ENCODE results near the gene ULBP3. TPM values are rescaled to one million over a fixed set of nuclear protein-coding genes. Genes with fewer than 3 reads are reported as not detected.

ULBP3 gene
- total and polyA plus RNA-seq, 8 donors: 0.38 to 0.98 (median 0.77) TPM

GRCh38 chr6:150099546-150099945, 30.6 kb upstream of the ULBP3 start:
- no peak overlapping the region for H3K27ac ChIP-seq
- H3K4me3 ChIP-seq: no peak overlapping the region
- no peak for DNase-seq
- no peak for ATAC-seq
- no peaks in the 10 kb centered on the region for H3K27me3 ChIP-seq
- TF ChIP-seq CTCF (IDR thresholded peaks at IDR 0.05): no peak
- intact Hi-C loops (cut with DNase I): no loop called here
- FAIRE-seq: no peak
- no peaks in the 10 kb centered on the region for H3K9me3 ChIP-seq
- H3K36me3 ChIP-seq: no peaks in the 10 kb centered on the region
- 83 to 86% methylated on average over 8 of the region's 8 CpGs for WGBS, 2 donors
- no peaks in the 10 kb centered on the region for H3K4me1 ChIP-seq

GRCh38 chr6:150098155-150098554, 29.2 kb upstream of the ULBP3 start:
- no peak for TF ChIP-seq CTCF (IDR thresholded peaks at IDR 0.05)
- DNase-seq (no peak), FAIRE-seq (no peak), ATAC-seq (no peak)
- H3K4me1 ChIP-seq: no peaks in the 10 kb centered on the region
- H3K27ac ChIP-seq: no peak overlapping the region
- no peaks in the 10 kb centered on the region for H3K36me3 ChIP-seq
- H3K27me3 ChIP-seq: no peaks in the 10 kb centered on the region
- no peak overlapping the region for H3K4me3 ChIP-seq
- WGBS, 2 donors: 84 to 88% methylated on average over 10 of the region's 10 CpGs
- intact Hi-C loops (cut with DNase I): no loop called here
- H3K9me3 ChIP-seq: no peaks in the 10 kb centered on the region

GRCh38 chr6:150093397-150093796, 24.5 kb upstream of the ULBP3 start:
- FAIRE-seq (no peak), ATAC-seq (no peak), DNase-seq (no peak)
- H3K27ac ChIP-seq: no peak overlapping the region
- H3K9me3 ChIP-seq: no peaks in the 10 kb centered on the region
- no peak overlapping the region for H3K4me3 ChIP-seq
- H3K27me3 ChIP-seq: no peaks in the 10 kb centered on the region
- H3K4me1 ChIP-seq: no peaks in the 10 kb centered on the region
- WGBS, 2 donors: 83 to 84% methylated on average over 6 of the region's 6 CpGs
- intact Hi-C loops (cut with DNase I): no loop called here
- TF ChIP-seq CTCF (IDR thresholded peaks at IDR 0.05): no peak
- H3K36me3 ChIP-seq: no peaks in the 10 kb centered on the region

- no peak for FAIRE-seq
These were observed 22.6 kb upstream of the ULBP3 start for GRCh38 chr6:150091476-150091875.

GRCh38 chr6:150090328-150090727, 21.4 kb upstream of the ULBP3 start:
- no peak overlapping the region for H3K27ac ChIP-seq
- H3K4me3 ChIP-seq: no peak overlapping the region
- no peaks in the 10 kb centered on the region for H3K9me3 ChIP-seq
- no peaks in the 10 kb centered on the region for H3K27me3 ChIP-seq
- 86 to 93% methylated on average over 3 of the region's 3 CpGs for WGBS, 2 donors
- ATAC-seq (no peak), FAIRE-seq (no peak), DNase-seq (no peak)
- intact Hi-C loops (cut with DNase I): no loop called here
- H3K36me3 ChIP-seq: no peaks in the 10 kb centered on the region
- no peak for TF ChIP-seq CTCF (IDR thresholded peaks at IDR 0.05)
- no peaks in the 10 kb centered on the region for H3K4me1 ChIP-seq

More at GRCh38 chr6:150091476-150091875, 22.6 kb upstream of the ULBP3 start:
- intact Hi-C loops (cut with DNase I): no loop called here
- Histone ChIP-seq H3K4me3 (no peak overlapping the region), H3K4me1 (no peaks in the 10 kb centered on the region), H3K36me3 (no peaks in the 10 kb centered on the region), H3K27me3 (no peaks in the 10 kb centered on the region), H3K27ac (no peak overlapping the region), H3K9me3 (no peaks in the 10 kb centered on the region)
- DNase-seq (no peak), ATAC-seq (no peak)
- TF ChIP-seq CTCF (IDR thresholded peaks at IDR 0.05): no peak
- 53 to 63% methylated on average over 4 of the region's 4 CpGs for WGBS, 2 donors

Measured in pancreas (tissue), 10 donors.